GM23248 (cell line): ENCODE data around the gene TSPAN2. TPM values are rescaled to one million over a fixed set of nuclear protein-coding genes. Genes with fewer than 3 reads are reported as not detected.

Experiments
- DNase-seq: peaks from one replicate; pipeline ENCODE4 v3.0.0-alpha.2; 2015
- H2AFZ ChIP-seq: fragments of 200-600 bp; sonication (generic); 2 replicates; pipeline ENCODE4 v1.6.1; 2016; ENCODE audit warnings: antibody characterized with exemption
- H3F3A ChIP-seq: fragments of 200-600 bp; sonication (generic); 2 replicates; pipeline ENCODE4 v1.6.1; 2016; ENCODE audit warnings: mild to moderate bottlenecking, antibody characterized with exemption, mixed run types; ENCODE audit not compliant: insufficient read depth
- H3K27ac ChIP-seq: fragments of 200-600 bp; sonication (generic); 2 replicates; pipeline ENCODE4 v1.5.1; 2016; ENCODE audit warnings: mild to moderate bottlenecking
- H3K27me3 ChIP-seq: fragments of 200-600 bp; sonication (generic); replicated peaks from 2 replicates; pipeline ENCODE4 v1.6.1; 2016; ENCODE audit warnings: mild to moderate bottlenecking; ENCODE audit not compliant: insufficient read depth
- H3K36me3 ChIP-seq: fragments of 200-600 bp; sonication (generic); 2 replicates; pipeline ENCODE4 v1.6.1; 2016; ENCODE audit warnings: low read depth, mild to moderate bottlenecking
- H3K4me1 ChIP-seq: fragments of 200-600 bp; sonication (generic); 2 replicates; pipeline ENCODE4 v1.6.1; 2016; ENCODE audit warnings: mild to moderate bottlenecking; ENCODE audit not compliant: insufficient read depth
- H3K4me2 ChIP-seq: fragments of 200-600 bp; sonication (generic); one replicate; pipeline ENCODE4 v1.6.1; 2016; ENCODE audit warnings: mild to moderate bottlenecking; ENCODE audit not compliant: unreplicated experiment
- H3K4me3 ChIP-seq: fragments of 200-600 bp; sonication (generic); 2 replicates; pipeline ENCODE4 v1.5.1; 2016; ENCODE audit warnings: mild to moderate bottlenecking
- H3K79me2 ChIP-seq: fragments of 200-600 bp; sonication (generic); 2 replicates; pipeline ENCODE4 v1.6.1; 2016; ENCODE audit warnings: mild to moderate bottlenecking; ENCODE audit not compliant: insufficient read depth
- H3K9ac ChIP-seq: fragments of 200-600 bp; sonication (generic); 2 replicates; pipeline ENCODE4 v1.6.1; 2016; ENCODE audit warnings: mild to moderate bottlenecking
- H3K9me2 ChIP-seq: fragments of 200-600 bp; sonication (generic); 2 replicates; pipeline ENCODE4 v1.6.1; 2016; ENCODE audit warnings: mixed run types, mild to moderate bottlenecking, moderate library complexity; ENCODE audit not compliant: insufficient read depth
- H3K9me3 ChIP-seq: fragments of 200-600 bp; sonication (generic); one replicate; pipeline ENCODE4 v1.6.1; 2017; ENCODE audit warnings: low read depth
- H4K20me1 ChIP-seq: fragments of 200-600 bp; sonication (generic); 2 replicates; pipeline ENCODE4 v1.6.0; 2016; ENCODE audit not compliant: insufficient read depth
- EZH2 ChIP-seq: fragments of 200-600 bp; sonication (generic); IDR thresholded peaks from 2 replicates; pipeline ENCODE4 v1.6.1; 2018; ENCODE audit warnings: antibody characterized with exemption, mild to moderate bottlenecking; ENCODE audit not compliant: insufficient read depth, poor library complexity, severe bottlenecking
- EZH2phosphoT487 ChIP-seq: fragments of 200-600 bp; sonication (generic); IDR thresholded peaks from 2 replicates; pipeline ENCODE4 v1.6.1; 2018; ENCODE audit warnings: antibody characterized with exemption, moderate library complexity, mild to moderate bottlenecking, low read depth; ENCODE audit not compliant: insufficient read depth
- WGBS, 2 experiments: methylation state at CpG; one replicate each; pipeline ENCODE4 v1.1.6; 2015 to 2017; ENCODE audit warnings: low lambda C conversion rate in 2 of 2, low coverage in 1 of 2; ENCODE audit errors: missing lambda C conversion rate in 2 of 2; 5-methylcytosine and 5-hydroxymethylcytosine counted together
- in situ Hi-C: fragments of 300-500 bp; cut with MboI; formaldehyde crosslinking; loops from 2 replicates; pipeline ENCODE4 v1.15.0; 2020
- polyA plus RNA-seq: library from polyadenylated mRNA; unstranded; fragments of >200 nt; fragmentation: Nextera tagmentation; extraction: Ambion mirVana; gene quantifications from 2 replicates; pipeline ENCODE4 v1.2.1, GENCODE V29; 2016
- total RNA-seq: library from RNA; depleted of rRNA; stranded (reverse); fragments of >200 nt; shearing (Covaris generic); gene quantifications from 2 replicates; pipeline ENCODE4 v1.2.3, GENCODE V29; 2014; rRNA removed

Gene TSPAN2
- total RNA-seq: 2.7 and 9.0 TPM in 2 replicates
- 8.1 and 10.1 TPM in 2 replicates for polyA plus RNA-seq

DNA sequence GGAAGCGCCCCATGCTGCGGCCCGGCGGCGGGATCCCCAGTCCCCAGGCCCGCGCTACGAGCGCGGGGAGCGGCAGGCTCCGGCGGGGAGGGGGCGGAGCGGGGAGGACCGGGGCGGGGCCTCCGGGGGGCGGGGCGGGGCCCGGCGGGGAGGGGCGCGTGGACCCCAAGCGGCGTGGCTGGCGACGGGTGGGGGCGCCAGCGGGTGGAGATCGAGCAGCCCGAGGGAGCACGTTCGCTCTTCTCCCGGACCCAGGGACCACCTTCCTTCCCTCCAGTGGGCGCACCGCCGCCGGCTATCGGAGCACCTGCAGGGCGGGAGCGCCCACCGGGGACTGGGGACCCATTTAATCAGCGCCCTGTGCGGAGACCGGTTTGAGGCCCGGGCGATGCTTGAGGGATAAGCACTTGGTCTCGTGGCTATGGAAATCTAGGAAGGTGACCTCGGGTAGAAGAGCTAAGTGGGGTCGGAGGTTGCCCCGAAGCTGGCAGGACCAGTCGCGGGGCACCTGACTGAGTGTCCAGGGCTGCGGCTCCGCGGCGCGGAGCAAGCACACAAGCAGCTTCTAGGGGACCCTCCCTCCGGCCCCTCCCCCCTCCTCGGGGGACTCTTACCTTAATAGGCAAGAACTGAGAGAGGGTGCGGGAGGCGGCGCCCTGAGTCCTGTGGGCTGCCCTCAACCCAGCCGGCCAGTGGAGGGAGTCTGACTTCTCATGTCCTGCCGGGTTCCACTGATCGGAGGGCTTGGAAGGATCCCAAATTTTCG lies at the start of gene TSPAN2:
TSS of gene TSPAN2 (minus strand) at position 84 of the 766 bp plus-strand sequence. CDS start at position 13, 71 bp downstream.
- no peaks in the 10 kb centered on the region for H3K9me3 ChIP-seq
- H3K4me2 ChIP-seq: peak within 1 kb of the TSS; percentile 88
- no peaks in the 10 kb centered on the region for H3K9me2 ChIP-seq
- peak; percentile 37 for DNase-seq
- peak within 1 kb of the TSS; percentile 78 for H3K4me3 ChIP-seq
- H3K36me3 ChIP-seq: no peaks in the 10 kb centered on the region
- H2AFZ ChIP-seq: peak within 1 kb of the TSS; percentile 85
- WGBS, 2 experiments: 3 to 5% methylated on average over 27 to 52 of the region's 68 CpGs
- H3K4me1 ChIP-seq: peaks cover 14% of the 10 kb centered on the region
- H4K20me1 ChIP-seq: no peaks in the 10 kb centered on the region
- 0 out of 2 replicates have a peak, but pooled peaks cover 14% of the 10 kb centered on the region for H3F3A ChIP-seq
- no peaks in the 10 kb centered on the region for H3K79me2 ChIP-seq
- no peaks in the 10 kb centered on the region for H3K27me3 ChIP-seq
- in situ Hi-C loops: no loop called here
- no peak for TF ChIP-seq EZH2
- no peak for TF ChIP-seq EZH2phosphoT487
- peak within 1 kb of the TSS; percentile 74 for H3K27ac ChIP-seq
- peak within 1 kb of the TSS; percentile 71 for H3K9ac ChIP-seq

- Histone ChIP-seq H3K9me2 (no peaks in the 10 kb centered on the region), H3K9ac (peak overlapping the region; percentile 44; the same call in 1 of the 2 replicates), H3K36me3 (no peaks in the 10 kb centered on the region), H3K79me2 (no peaks in the 10 kb centered on the region), H2AFZ (peak overlapping the region; percentile 74), H3K9me3 (no peaks in the 10 kb centered on the region), H3K27me3 (no peaks in the 10 kb centered on the region), H3F3A (peaks cover 29% of the 10 kb centered on the region), H4K20me1 (no peaks in the 10 kb centered on the region), H3K4me3 (no peak overlapping the region), H3K4me1 (peaks cover 38% of the 10 kb centered on the region), H3K27ac (peak overlapping the region; percentile 54), H3K4me2 (no peak overlapping the region)
- DNase-seq: peak; percentile 98
- TF ChIP-seq EZH2 (no peak), EZH2phosphoT487 (no peak)
- in situ Hi-C loops: no loop called here
- 11 to 13% methylated on average over 13 of the region's 13 CpGs for WGBS, 2 experiments
These were observed 49.7 kb upstream of the TSPAN2 start for GRCh38 chr1:115138973-115139372.

- in situ Hi-C loops: no loop called here
- TF ChIP-seq EZH2phosphoT487 (no peak), EZH2 (no peak)
- 71 to 74% methylated on average over 6 of the region's 6 CpGs for WGBS, 2 experiments
- H3K4me2 ChIP-seq: no peak overlapping the region
- H3K79me2 ChIP-seq: no peaks in the 10 kb centered on the region
- no peaks in the 10 kb centered on the region for H4K20me1 ChIP-seq
- H3K27ac ChIP-seq: no peak overlapping the region
- no peaks in the 10 kb centered on the region for H3K27me3 ChIP-seq
- H3F3A ChIP-seq: peaks cover 33% of the 10 kb centered on the region
- no peak overlapping the region for H3K4me3 ChIP-seq
- H3K9me2 ChIP-seq: no peaks in the 10 kb centered on the region
- H3K36me3 ChIP-seq: no peaks in the 10 kb centered on the region
- no peaks in the 10 kb centered on the region for H3K9me3 ChIP-seq
- H3K9ac ChIP-seq: no peak overlapping the region
- DNase-seq: no peak
- H3K4me1 ChIP-seq: peaks cover 44% of the 10 kb centered on the region
- H2AFZ ChIP-seq: no peak overlapping the region
These were observed 49.0 kb upstream of the TSPAN2 start for GRCh38 chr1:115138271-115138670.

DNA sequence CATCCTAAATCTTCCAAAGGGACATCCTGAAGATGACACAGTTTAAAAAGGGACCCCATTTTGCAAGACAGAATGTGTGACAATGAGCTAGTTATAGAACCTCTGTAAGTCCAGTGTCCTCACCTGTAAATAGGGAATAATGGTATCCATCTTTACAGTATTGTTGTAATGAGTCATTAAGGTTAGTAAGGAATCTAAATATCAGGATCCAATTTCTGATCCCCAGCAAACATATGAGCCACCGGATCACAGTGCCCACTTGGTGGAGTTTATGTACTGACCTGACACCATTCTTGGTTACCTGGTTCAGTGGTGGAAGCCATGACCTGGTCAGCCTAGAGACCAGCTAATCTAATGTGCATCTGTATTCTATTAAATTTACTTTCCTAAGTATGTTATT lies 47.9 kb upstream of the TSPAN2 start:
- Histone ChIP-seq H3K9me2 (no peaks in the 10 kb centered on the region), H2AFZ (no peak overlapping the region), H3K36me3 (no peaks in the 10 kb centered on the region), H3K4me1 (peaks cover 44% of the 10 kb centered on the region), H3K79me2 (no peaks in the 10 kb centered on the region), H3K4me3 (no peak overlapping the region), H3K9me3 (no peaks in the 10 kb centered on the region), H4K20me1 (no peaks in the 10 kb centered on the region), H3K9ac (no peak overlapping the region), H3K27me3 (no peaks in the 10 kb centered on the region), H3K27ac (no peak overlapping the region), H3K4me2 (no peak overlapping the region), H3F3A (peaks cover 33% of the 10 kb centered on the region)
- no peak for TF ChIP-seq EZH2phosphoT487
- no peak for TF ChIP-seq EZH2
- WGBS, 2 experiments: 91 to 100% methylated on average over 1 of the region's 1 CpG
- no peak for DNase-seq
- in situ Hi-C loops: no loop called here
